PC-3 (cell line): Measurements from ENCODE around the gene TRPM1.

Experiments used
- CTCF ChIP-seq: fragments of 300-600 bp; sonication (generic); conservative IDR thresholded peaks from 2 replicates; pipeline ENCODE4 v1.5.1; 2017; ENCODE audit warnings: antibody characterized with exemption, low read depth, mild to moderate bottlenecking, low read length
- EZH2 ChIP-seq: fragments of 300-600 bp; sonication (generic); IDR thresholded peaks from one replicate; pipeline ENCODE4 v1.6.1; 2017; ENCODE audit warnings: antibody characterized with exemption, mild to moderate bottlenecking, low read length; ENCODE audit not compliant: unreplicated experiment

DNA sequence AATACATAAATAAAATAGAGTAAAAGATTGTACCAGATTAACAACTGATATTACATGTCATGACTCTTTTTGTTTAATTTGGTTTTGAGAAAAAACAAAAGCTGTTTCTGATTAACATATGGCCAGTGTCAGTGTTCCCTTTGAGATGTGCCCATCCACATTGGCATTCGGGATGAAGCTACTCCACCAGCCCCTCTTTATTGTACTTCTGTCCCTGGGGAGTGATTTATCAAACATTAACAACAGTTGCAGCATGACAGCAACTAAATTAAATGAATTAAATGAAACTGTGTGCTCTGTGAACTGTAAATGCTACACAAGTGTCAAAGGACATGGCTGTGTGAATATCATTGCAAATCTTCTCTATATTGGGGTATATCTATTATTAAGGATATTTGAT, 84.2 kb downstream of the TRPM1 start:
- TF ChIP-seq CTCF (no peak), EZH2 (no peak)
